ENCODE results near the gene LYZ. TPM values are rescaled to one million over a fixed set of nuclear protein-coding genes. Genes with fewer than 3 reads are reported as not detected.

Gene LYZ
- total and polyA plus RNA-seq, 9 of the 15 experiments (the other 6 are each of a cell fraction or from before 2014, with no cell fraction given): 27.2 to 96.3 (median 42.1) TPM

GRCh38 chr12:69359531-69360347 lies 11.6 kb downstream of the LYZ start, which contains the start of gene YEATS4 (continued):
- peak; percentile 34; the same call in 1 of the 2 replicates for TF ChIP-seq JUND (IDR thresholded peaks at IDR 0.05; ENCODE audit: borderline replicate concordance, low read depth, low read length)
- TF ChIP-seq JUND (tag; IDR thresholded peaks at IDR 0.05; ENCODE audit: borderline replicate concordance, low read depth, low read length): no peak; the same call in 2 of the 3 replicates
- TF ChIP-seq ZNF76 (CRISPR knock-in tag; IDR thresholded peaks at IDR 0.05; ENCODE audit: borderline replicate concordance): 0 out of 2 replicates have a peak, but pooled peaks have one; percentile 47
- no peak for TF ChIP-seq ARID3B (CRISPR knock-in tag; IDR thresholded peaks at IDR 0.05; ENCODE audit: borderline replicate concordance)
- TF ChIP-seq KLF6 (CRISPR knock-in tag; IDR thresholded peaks at IDR 0.05; ENCODE audit: borderline replicate concordance): no peak
- 0 out of 2 replicates have a peak, but pooled peaks have one; percentile 40 for TF ChIP-seq STAT6 (CRISPR knock-in tag; IDR thresholded peaks at IDR 0.05)
- no peak; the same call in 1 of the 2 replicates for TF ChIP-seq CHAMP1 (IDR thresholded peaks at IDR 0.05)
